ENCODE data around the gene SKP2.

Gene SKP2

DNA sequence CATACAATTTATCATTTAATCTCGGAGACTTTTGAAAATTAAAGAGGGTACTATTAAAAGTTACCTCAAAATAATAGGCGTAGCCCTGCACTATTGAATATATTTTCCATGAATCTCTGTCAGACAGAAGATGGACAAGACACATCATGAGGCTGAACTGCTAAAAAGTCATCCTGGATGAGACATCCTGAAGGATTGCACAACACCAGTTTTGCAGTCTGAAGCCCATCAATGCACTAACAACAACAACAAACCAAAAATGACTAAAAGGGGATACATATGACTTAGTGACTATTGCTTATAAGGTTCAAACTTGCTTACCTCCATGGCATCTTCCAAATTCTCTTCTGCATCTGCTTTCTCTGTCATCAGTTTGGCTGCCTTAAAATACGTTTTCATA, 15.9 kb upstream of the SKP2 start:
- DNase-seq (ENCODE audit: low read depth): no peak
- TF ChIP-seq, protein P1, sequence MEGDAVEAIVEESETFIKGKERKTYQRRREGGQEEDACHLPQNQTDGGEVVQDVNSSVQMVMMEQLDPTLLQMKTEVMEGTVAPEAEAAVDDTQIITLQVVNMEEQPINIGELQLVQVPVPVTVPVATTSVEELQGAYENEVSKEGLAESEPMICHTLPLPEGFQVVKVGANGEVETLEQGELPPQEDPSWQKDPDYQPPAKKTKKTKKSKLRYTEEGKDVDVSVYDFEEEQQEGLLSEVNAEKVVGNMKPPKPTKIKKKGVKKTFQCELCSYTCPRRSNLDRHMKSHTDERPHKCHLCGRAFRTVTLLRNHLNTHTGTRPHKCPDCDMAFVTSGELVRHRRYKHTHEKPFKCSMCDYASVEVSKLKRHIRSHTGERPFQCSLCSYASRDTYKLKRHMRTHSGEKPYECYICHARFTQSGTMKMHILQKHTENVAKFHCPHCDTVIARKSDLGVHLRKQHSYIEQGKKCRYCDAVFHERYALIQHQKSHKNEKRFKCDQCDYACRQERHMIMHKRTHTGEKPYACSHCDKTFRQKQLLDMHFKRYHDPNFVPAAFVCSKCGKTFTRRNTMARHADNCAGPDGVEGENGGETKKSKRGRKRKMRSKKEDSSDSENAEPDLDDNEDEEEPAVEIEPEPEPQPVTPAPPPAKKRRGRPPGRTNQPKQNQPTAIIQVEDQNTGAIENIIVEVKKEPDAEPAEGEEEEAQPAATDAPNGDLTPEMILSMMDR (conservative IDR thresholded peaks at IDR 0.05; ENCODE audit: low read depth, low read length): no peak
- H3K4me3 ChIP-seq (ENCODE audit: low read length): no peak overlapping the region

DNA sequence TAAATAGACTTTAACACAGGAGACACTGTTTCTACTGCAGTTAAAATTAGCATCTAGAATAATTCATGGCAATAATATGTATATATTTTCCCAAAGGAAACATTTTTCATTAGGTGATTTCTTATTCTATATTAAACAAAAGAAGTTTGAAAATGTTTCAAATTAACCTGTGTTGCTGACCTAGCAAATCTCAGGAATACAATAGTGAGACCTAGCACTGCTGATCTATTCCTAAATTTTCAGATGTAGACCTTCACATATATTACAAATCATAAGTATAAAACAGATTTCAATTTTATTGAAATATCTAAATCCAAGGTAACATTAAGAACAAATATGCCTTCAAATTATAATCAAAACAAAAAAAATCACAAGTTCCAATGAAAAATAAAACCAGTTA, 15.3 kb upstream of the SKP2 start:
- no peak overlapping the region for H3K4me3 ChIP-seq (ENCODE audit: low read length)
- no peak for DNase-seq (ENCODE audit: low read depth)
- TF ChIP-seq, protein P1 (conservative IDR thresholded peaks at IDR 0.05; ENCODE audit: low read depth, low read length): no peak

DNA sequence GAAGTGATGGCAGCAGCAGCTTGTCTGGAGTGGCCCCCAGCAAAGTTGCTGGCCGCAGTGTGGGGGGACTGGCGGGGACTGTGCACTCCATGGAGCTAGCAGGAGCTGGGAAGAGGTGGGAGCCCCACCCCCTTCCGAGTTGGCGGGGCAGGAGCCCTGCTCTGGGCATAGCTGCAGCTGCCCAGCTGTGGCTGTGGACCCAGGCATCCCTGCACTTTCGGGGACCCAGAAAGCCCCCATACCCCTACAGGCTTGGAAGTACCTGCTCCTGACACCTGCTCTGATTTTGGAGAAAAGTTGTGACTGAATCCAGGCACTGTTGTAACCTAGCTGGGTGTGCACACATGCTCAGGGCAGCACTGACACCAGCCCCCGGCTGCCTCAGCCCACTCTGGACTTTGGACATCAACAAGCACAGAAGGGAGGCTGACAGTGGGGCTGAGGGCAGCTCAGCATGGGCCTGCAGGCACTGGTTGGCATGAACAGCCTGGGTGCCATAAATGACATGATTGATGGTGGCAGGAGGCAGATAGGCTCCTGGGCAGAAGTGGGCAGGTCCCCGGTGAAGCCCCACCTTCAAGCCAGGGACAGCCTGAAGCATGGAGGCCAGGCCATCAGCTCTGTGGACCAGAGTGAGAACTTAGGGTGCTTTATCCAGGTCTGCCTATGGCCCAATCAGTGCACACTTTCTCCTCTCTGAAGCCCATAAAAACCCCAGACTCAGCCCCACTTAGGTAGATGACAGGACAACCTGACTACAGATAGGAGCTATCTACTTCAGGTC, 12.8 kb upstream of the SKP2 start:
- no peak overlapping the region for H3K4me3 ChIP-seq (ENCODE audit: low read length)
- no peak for DNase-seq (ENCODE audit: low read depth)

DNA sequence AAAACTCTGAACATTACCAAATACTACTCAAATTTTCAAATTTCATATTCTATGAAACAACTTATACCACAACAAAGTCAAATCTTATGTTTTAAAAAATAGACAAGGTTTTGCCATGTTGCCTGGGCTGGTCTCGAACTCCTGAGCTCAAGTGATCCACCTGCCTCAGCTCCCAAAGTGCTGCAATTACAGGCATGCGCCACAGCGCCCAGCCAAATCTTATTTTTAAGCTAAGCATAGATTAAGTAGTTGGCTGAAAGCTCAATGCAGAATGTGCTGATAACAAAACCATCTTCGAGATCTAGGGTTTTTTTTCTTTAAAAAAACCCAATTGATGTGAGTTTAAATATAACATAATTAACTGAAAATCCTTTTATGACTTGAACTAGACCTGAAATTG, 6.6 kb upstream of the SKP2 start:
- DNase-seq (ENCODE audit: low read depth): no peak
- TF ChIP-seq, protein P1 (conservative IDR thresholded peaks at IDR 0.05; ENCODE audit: low read depth, low read length): no peak
- H3K4me3 ChIP-seq (ENCODE audit: low read length): no peak overlapping the region

More for the DNA sequence above, 12.8 kb upstream of the SKP2 start:
- TF ChIP-seq, protein P1 (conservative IDR thresholded peaks at IDR 0.05; ENCODE audit: low read depth, low read length): no peak

GRCh38 chr5:36146390-36146789, 5.5 kb upstream of the SKP2 start:
- DNase-seq (ENCODE audit: low read depth): no peak
- no peak overlapping the region for H3K4me3 ChIP-seq (ENCODE audit: low read length)
- TF ChIP-seq, protein P1 (conservative IDR thresholded peaks at IDR 0.05; ENCODE audit: low read depth, low read length): no peak

DNA sequence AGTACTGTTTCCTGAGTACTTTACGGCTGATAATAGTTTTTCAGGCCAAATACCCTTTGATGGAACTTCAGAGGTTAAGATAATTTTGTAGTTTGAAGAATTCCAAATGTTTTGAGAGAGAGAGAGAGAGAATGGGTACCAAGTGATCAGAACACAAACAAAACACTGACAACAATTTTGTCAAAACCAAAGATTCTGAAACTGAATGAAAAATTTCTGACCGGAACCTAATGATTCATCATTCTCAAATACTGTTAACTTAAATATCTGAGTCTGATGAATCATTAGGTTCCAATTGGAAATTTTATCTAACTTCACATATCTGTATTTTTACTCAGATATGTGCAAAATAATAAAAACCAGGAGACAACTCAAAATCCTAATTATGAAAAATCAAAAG, 4.2 kb upstream of the SKP2 start:
- no peak for DNase-seq (ENCODE audit: low read depth)
- TF ChIP-seq, protein P1 (conservative IDR thresholded peaks at IDR 0.05; ENCODE audit: low read depth, low read length): no peak
- H3K4me3 ChIP-seq (ENCODE audit: low read length): no peak overlapping the region

Measured in retinal pigment epithelial cell (primary cell).